ENCODE measurements around the gene NEK8.

GRCh38 chr17:28719021-28719433 is 9.6 kb upstream of the NEK8 start:
- TF ChIP-seq CTCF (conservative IDR thresholded peaks at IDR 0.05 in 1 of 2, IDR thresholded peaks at IDR 0.05 in 1 of 2; ENCODE audit: extremely low read depth in 1 of 2, insufficient read depth in 1 of 2, low read depth in 1 of 2, low read length in 2 of 2) (no peak), EZH2 (IDR thresholded peaks at IDR 0.05; ENCODE audit: borderline replicate concordance, low read length) (no peak)

All from mammary epithelial cell (primary cell).